SU-DHL-6 (cell line): ENCODE measurements around the gene NFYC.

Experiments
- CTCF ChIP-seq: fragments of 200-600 bp; sonication (generic); IDR thresholded peaks from one replicate; pipeline ENCODE4 v1.5.1; 2017; ENCODE audit warnings: antibody characterized with exemption, mild to moderate bottlenecking, low read length, moderate library complexity; ENCODE audit not compliant: insufficient read depth, poor library complexity, severe bottlenecking
- EZH2phosphoT487 ChIP-seq: fragments of 200-600 bp; sonication (generic), shearing (Covaris generic); conservative IDR thresholded peaks from 2 replicates; pipeline ENCODE4 v1.6.1; 2018; ENCODE audit warnings: mild to moderate bottlenecking, antibody characterized with exemption, low read length, moderate library complexity, mixed read lengths

DNA sequence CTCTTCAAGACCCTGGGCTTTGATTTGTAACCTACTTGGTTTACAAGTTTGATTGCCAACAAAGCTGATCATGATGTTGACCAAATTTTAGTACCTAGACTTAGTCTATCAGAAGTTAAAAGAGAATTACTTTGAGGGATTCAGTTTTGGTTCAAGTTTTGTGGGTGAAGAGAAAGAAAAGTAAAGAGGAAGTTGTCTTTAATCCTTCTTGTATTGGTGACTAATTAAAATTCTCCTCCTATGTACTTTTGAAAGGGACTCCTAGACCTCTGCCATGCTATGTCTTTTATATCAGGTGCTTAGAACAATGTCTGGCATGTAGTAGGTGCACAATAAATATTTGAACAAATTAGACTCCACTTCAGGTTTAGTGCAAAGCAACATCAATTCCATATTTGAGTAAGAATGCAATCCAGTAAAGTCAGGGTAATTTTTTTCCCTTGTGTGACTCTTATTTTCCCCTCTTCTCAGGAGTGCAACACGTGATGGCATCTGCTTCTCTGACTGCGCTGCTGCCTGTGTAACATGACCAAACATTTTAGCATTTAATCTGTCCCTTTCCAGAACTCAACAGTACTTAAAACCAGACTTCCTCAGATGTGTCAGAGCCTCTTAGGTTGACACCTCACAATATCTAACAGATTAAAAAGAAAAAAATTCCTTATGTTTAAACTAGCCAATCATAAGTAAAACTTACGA is 51.0 kb downstream of the NFYC start:
- TF ChIP-seq EZH2phosphoT487 (no peak), CTCF (no peak)
